GOT3 (cell line): ENCODE results near the gene COL6A2.
"Not testable (repeated sequence)": the region's sequence is repeated elsewhere in the genome, so short reads cannot be mapped to it uniquely, and the experiment has no call there.

ENCODE experiments used
- DNase-seq: peaks from one replicate; lab custom pipeline; 2025; ENCODE audit warnings: mixed read lengths; lab: John Stamatoyannopoulos, UW

Gene COL6A2

DNA sequence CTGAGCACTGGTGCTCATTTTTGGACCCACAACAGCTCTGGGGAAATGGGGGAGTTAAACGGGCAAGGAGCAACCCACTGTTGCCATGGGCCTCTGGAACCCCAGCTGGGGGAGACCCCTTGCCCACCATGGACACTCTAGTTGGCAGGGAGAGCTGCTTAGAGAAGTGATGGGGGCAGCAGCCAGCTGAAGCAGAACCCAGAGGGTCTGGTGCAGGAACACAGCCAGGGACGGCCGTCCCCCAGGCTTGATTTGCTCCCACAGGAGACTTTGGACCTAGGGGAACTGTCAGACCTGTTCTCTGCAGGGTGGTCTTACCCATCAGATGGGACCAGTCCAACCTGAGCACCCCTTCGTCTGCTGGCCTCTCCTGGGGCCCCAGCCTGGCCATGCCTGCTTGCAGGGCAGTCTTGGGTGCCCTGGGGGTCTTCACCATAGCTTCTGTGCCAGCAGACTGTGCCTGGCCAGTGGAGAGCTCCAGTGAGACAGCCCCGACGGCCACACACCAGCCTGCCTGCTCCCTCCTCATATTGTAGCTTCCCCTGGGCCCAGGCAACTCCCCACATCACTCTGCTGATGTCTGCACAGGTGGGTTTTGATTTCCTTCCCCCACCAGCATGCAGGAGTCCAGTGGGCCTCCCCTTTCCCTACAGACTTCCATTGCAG lies 75.1 kb downstream of the COL6A2 start:
- no peak for DNase-seq

GRCh38 chr21:46173573-46173972 lies 75.7 kb downstream of the COL6A2 start:
- DNase-seq: no peak

GRCh38 chr21:46176443-46177129 lies 78.7 kb downstream of the COL6A2 start:
- DNase-seq: not testable (repeated sequence)

- DNase-seq: no peak
Observed at GRCh38 chr21:46178961-46179360, 81.0 kb downstream of the COL6A2 start.
